Karpas-422 (cell line): ENCODE results near the gene ADK. TPM values are rescaled to one million over a fixed set of nuclear protein-coding genes. Genes with fewer than 3 reads are reported as not detected.
"Not testable (repeated sequence)": the region's sequence is repeated elsewhere in the genome, so short reads cannot be mapped to it uniquely, and the experiment has no call there.

ENCODE experiments used
- DNase-seq: peaks from one replicate; pipeline ENCODE4 v3.0.0-alpha.2; 2015
- H2AFZ ChIP-seq: fragments of 200-600 bp; sonication (generic); 2 replicates; pipeline ENCODE4 v1.6.1; 2014; ENCODE audit warnings: antibody characterized with exemption, low read length, mixed read lengths
- H3K27ac ChIP-seq: fragments of 200-600 bp; sonication (generic); 2 replicates; pipeline ENCODE4 v1.5.1; 2014; ENCODE audit warnings: mild to moderate bottlenecking, low read length, moderate library complexity
- H3K27me3 ChIP-seq: fragments of 200-600 bp; sonication (generic); 2 replicates; pipeline ENCODE4 v1.6.1; 2014; ENCODE audit warnings: low read length, mixed read lengths
- H3K36me3 ChIP-seq: fragments of 200-600 bp; sonication (generic); 2 replicates; pipeline ENCODE4 v1.6.1; 2014; ENCODE audit warnings: low read length, mixed read lengths; ENCODE audit not compliant: insufficient read depth
- H3K4me1 ChIP-seq: fragments of 200-600 bp; sonication (generic); 2 replicates; pipeline ENCODE4 v1.6.1; 2014; ENCODE audit warnings: mild to moderate bottlenecking, low read length, mixed read lengths
- H3K4me2 ChIP-seq: fragments of 200-600 bp; sonication (generic); 2 replicates; pipeline ENCODE4 v1.6.1; 2014; ENCODE audit warnings: low read length, low read depth, mild to moderate bottlenecking; ENCODE audit not compliant: poor library complexity, severe bottlenecking
- H3K4me3 ChIP-seq: fragments of 200-600 bp; sonication (generic); 2 replicates; pipeline ENCODE4 v1.5.1; 2014; ENCODE audit warnings: mild to moderate bottlenecking, antibody characterized with exemption, low read length, mixed read lengths
- H3K79me2 ChIP-seq: fragments of 200-600 bp; sonication (generic); 2 replicates; pipeline ENCODE4 v1.6.1; 2014; ENCODE audit warnings: mild to moderate bottlenecking, low read length, mixed read lengths
- H3K9ac ChIP-seq: fragments of 200-600 bp; sonication (generic); 2 replicates; pipeline ENCODE4 v1.6.0; 2014; ENCODE audit warnings: low read length
- H3K9me2 ChIP-seq: fragments of 200-600 bp; sonication (generic), shearing (Covaris generic); replicated peaks from 2 replicates; pipeline ENCODE4 v1.6.0; 2014; ENCODE audit warnings: mild to moderate bottlenecking, low read length, moderate library complexity; ENCODE audit not compliant: insufficient read depth
- H3K9me3 ChIP-seq: fragments of 300-700, 200-600 bp; sonication (generic); 2 replicates; pipeline ENCODE4 v1.6.1; 2014; ENCODE audit warnings: low read length, mixed read lengths
- H4K20me1 ChIP-seq: fragments of 200-600 bp; sonication (generic); 2 replicates; pipeline ENCODE4 v1.6.1; 2014; ENCODE audit warnings: mild to moderate bottlenecking, antibody characterized with exemption, low read length, low read depth; ENCODE audit not compliant: insufficient read depth
- total RNA-seq: library from RNA; depleted of rRNA; stranded (reverse); fragments of >200 nt; shearing (Covaris generic); gene quantifications from 2 replicates; pipeline ENCODE4 v1.2.3, GENCODE V29; 2014; ENCODE audit warnings: low replicate concordance

ADK gene
- total RNA-seq, 1 experiment from 2014 or later, result 41.4 TPM

DNA sequence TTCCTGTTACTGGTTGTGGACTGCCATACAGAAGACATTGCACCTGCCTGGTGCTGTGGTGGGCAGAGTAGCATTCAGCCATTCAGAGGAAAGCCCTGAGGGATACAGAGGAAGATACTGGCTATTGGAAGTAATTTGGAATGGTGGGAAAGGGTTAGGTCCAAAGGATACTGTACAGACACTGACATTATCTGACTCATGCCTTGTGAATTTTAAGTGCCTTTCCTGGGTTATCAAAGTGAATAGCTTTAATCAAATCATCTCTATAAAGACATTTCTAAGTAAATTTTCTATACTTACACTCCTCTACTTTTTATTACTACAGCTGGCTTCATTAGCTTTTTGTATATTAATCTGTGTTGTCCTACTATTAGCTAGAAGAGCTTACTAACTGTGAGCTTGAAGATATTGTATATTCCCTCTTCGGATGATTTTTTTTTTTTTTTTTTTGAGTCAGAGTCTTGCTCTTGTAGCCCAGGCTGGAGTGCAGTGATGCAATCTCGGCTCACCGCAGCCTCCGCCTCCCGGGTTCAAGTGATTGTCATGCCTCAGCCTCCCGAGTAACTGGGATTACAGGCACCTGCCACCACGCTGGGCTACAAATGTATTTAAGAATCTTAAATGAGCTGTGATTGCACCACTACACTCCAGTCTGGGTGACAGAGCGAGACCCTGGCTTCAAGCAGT is 186.5 kb downstream of the ADK start:
- Histone ChIP-seq H3K4me1 (no peaks in the 10 kb centered on the region), H3K27me3 (no peaks in the 10 kb centered on the region), H3K9me2 (no peaks in the 10 kb centered on the region), H4K20me1 (no peaks in the 10 kb centered on the region), H3K9ac (no peak overlapping the region), H3K4me3 (no peak overlapping the region), H3K36me3 (peaks cover 15% of the 10 kb centered on the region; the same call in 1 of the 2 replicates), H2AFZ (no peak overlapping the region), H3K9me3 (peaks cover 8% of the 10 kb centered on the region; the same call in 1 of the 2 replicates), H3K79me2 (peaks cover 68% of the 10 kb centered on the region), H3K4me2 (no peak overlapping the region), H3K27ac (no peak overlapping the region)
- DNase-seq, result no peak

DNA sequence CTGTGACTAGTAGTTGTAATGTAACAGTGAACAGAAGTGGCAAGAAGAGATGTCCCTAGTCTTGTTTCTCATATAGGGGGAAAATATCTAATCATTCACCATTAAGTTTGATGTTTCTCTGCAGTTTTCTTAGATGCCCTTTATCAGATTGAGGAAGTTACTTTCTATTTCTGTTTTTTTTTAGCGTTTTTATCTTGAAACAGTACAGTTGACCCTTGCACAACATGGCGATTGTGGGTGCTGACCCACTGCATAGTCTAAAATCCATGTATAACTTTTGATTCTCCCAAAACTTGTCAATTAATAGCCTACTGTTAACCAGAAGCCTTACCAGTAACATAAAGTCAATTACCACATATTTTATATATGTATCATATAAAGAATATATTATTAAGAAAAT is 192.0 kb downstream of the ADK start:
- Histone ChIP-seq H3K9ac (no peak overlapping the region), H3K79me2 (peaks cover 68% of the 10 kb centered on the region), H3K27ac (no peak overlapping the region), H3K9me3 (peaks cover 11% of the 10 kb centered on the region), H3K4me3 (no peak overlapping the region), H3K9me2 (no peaks in the 10 kb centered on the region), H4K20me1 (no peaks in the 10 kb centered on the region), H3K4me2 (no peak overlapping the region), H3K4me1 (no peaks in the 10 kb centered on the region), H3K36me3 (peaks cover 23% of the 10 kb centered on the region), H3K27me3 (no peaks in the 10 kb centered on the region), H2AFZ (no peak overlapping the region)
- no peak for DNase-seq

DNA sequence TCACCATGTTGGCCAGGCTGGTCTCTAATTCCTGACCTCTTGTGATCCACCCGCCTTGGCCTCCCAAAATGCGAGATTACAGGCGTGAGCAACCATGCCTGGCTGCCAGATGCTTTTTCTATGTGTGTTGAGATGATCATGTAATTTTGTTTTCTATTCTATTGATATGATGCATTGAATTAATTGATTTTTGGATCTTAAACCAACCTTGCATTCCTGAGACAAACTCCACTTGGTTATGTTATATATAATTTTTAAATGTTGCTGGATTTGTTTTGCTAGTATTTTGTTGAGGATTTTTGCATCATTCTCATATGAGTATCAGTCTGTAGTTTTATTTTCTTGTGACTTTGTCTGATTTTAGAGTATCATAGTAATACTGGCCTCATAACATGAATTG is 192.8 kb downstream of the ADK start:
- no peaks in the 10 kb centered on the region for H3K9me2 ChIP-seq
- no peak overlapping the region for H3K27ac ChIP-seq
- H3K4me2 ChIP-seq, result no peak overlapping the region
- H3K79me2 ChIP-seq, result peaks cover 63% of the 10 kb centered on the region
- H3K36me3 ChIP-seq, result peaks cover 23% of the 10 kb centered on the region
- no peak overlapping the region for H2AFZ ChIP-seq
- no peak overlapping the region for H3K4me3 ChIP-seq
- no peak overlapping the region for H3K9ac ChIP-seq
- DNase-seq, result no peak
- no peaks in the 10 kb centered on the region for H4K20me1 ChIP-seq
- H3K27me3 ChIP-seq, result no peaks in the 10 kb centered on the region
- peaks cover 11% of the 10 kb centered on the region for H3K9me3 ChIP-seq
- no peaks in the 10 kb centered on the region for H3K4me1 ChIP-seq

DNA sequence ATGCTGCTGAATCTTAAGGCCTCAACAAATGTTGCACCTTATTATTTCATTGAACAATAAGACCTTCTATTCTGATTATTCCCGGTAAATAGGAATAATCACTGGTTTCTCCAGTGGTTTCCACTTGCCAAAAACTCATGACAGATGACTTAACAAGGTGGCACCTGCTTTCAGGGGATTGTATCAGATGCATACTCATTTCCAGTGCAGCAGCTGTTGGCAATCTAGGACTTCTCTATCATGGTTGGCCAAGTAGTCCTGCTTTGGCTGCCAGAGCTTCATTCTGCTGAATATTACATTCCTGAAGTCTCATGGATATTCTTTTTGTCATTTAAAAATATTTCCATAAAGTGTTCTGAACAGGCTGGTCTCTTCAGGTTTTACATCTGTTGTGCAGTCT is 193.3 kb downstream of the ADK start:
- peaks cover 61% of the 10 kb centered on the region for H3K79me2 ChIP-seq
- H2AFZ ChIP-seq, result no peak overlapping the region
- no peak overlapping the region for H3K27ac ChIP-seq
- no peaks in the 10 kb centered on the region for H3K4me1 ChIP-seq
- H3K9ac ChIP-seq, result no peak overlapping the region
- no peaks in the 10 kb centered on the region for H4K20me1 ChIP-seq
- no peak overlapping the region for H3K4me3 ChIP-seq
- H3K9me2 ChIP-seq, result no peaks in the 10 kb centered on the region
- peaks cover 23% of the 10 kb centered on the region for H3K36me3 ChIP-seq
- no peak overlapping the region for H3K4me2 ChIP-seq
- DNase-seq, result no peak
- H3K27me3 ChIP-seq, result no peaks in the 10 kb centered on the region
- H3K9me3 ChIP-seq, result peaks cover 11% of the 10 kb centered on the region

DNA sequence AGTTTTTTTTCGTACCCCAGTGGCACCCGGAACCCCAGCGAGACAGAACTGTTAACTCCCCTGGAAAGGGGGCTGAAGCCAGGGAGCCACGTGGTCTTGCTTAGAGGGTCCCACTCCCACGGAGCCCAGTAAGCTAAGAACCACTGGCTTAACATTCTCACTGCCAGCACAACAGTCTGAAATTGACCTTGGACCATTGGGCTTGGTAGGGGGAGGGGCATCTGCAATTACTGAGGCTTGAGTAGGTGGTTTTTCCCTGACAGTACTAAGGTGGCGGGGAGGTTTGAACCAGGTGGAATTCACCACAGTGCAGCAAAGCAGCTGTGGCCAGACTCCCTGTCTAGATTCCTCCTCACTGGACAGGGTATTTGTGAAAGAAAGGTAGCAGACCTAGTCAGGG is 196.5 kb downstream of the ADK start:
- H2AFZ ChIP-seq, result no peak overlapping the region
- no peak overlapping the region for H3K9ac ChIP-seq
- H3K27ac ChIP-seq, result no peak overlapping the region
- no peak overlapping the region for H3K4me3 ChIP-seq
- no peak for DNase-seq
- no peak overlapping the region for H3K4me2 ChIP-seq
- no peaks in the 10 kb centered on the region for H3K4me1 ChIP-seq
- no peaks in the 10 kb centered on the region for H3K27me3 ChIP-seq
- H3K9me3 ChIP-seq, result peaks cover 3% of the 10 kb centered on the region; the same call in 1 of the 2 replicates
- peaks cover 40% of the 10 kb centered on the region for H3K79me2 ChIP-seq
- peaks cover 8% of the 10 kb centered on the region for H3K36me3 ChIP-seq
- H3K9me2 ChIP-seq, result no peaks in the 10 kb centered on the region
- no peaks in the 10 kb centered on the region for H4K20me1 ChIP-seq

DNA sequence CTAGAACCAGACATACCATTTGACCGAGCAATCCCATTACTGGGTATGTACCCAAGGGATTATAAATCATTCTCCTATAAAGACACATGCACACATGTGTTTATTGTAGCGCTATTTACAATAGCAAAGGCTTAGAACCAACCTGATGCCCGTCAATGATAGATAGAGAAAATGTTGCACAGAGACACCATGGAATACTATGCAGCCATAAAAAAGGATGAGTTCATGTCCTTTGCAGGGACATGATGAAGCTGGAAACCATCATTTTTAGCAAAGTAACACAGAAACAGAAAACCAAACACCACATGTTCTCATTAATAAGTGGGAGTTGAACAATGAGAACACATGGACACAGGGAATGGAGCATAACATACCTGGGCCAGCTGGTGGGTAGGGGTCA is 202.0 kb downstream of the ADK start:
- not testable (repeated sequence) for H3K4me2 ChIP-seq, H3K27ac ChIP-seq, DNase-seq, H3K4me1 ChIP-seq, H3K9me3 ChIP-seq, H3K9ac ChIP-seq, H3K36me3 ChIP-seq, H2AFZ ChIP-seq, H3K4me3 ChIP-seq, H3K27me3 ChIP-seq, H3K9me2 ChIP-seq, H4K20me1 ChIP-seq
- H3K79me2 ChIP-seq, result peaks cover 17% of the 10 kb centered on the region

DNA sequence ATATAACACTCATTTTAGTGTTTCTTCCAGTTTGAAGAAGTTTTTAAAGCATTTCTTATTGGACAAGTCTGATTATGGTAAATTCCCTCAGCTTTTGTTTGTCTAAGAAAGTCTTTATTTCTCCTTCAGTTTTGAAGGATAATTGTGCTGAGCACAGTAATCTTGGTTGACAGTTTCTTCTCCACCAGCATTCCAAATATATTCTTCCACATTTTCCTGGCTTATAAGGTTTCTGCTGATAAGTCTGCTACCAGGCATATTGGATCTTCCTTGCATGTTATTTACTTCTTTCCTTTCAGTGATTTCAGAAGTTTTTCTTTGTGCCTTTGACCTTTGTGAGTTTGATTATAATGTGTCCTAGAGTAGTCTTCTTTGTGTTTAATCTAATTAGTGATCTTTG is 210.7 kb downstream of the ADK start:
- no peak overlapping the region for H3K27ac ChIP-seq
- H2AFZ ChIP-seq, result no peak overlapping the region
- H3K36me3 ChIP-seq, result no peaks in the 10 kb centered on the region
- DNase-seq, result no peak
- 0 out of 2 replicates have a peak, but pooled peaks cover 4% of the 10 kb centered on the region for H3K4me1 ChIP-seq
- H3K27me3 ChIP-seq, result no peaks in the 10 kb centered on the region
- no peaks in the 10 kb centered on the region for H3K9me3 ChIP-seq
- H3K9me2 ChIP-seq, result no peaks in the 10 kb centered on the region
- H3K9ac ChIP-seq, result no peak overlapping the region
- peaks cover 72% of the 10 kb centered on the region for H3K79me2 ChIP-seq
- H3K4me3 ChIP-seq, result no peak overlapping the region
- H4K20me1 ChIP-seq, result no peaks in the 10 kb centered on the region
- no peak overlapping the region for H3K4me2 ChIP-seq

DNA sequence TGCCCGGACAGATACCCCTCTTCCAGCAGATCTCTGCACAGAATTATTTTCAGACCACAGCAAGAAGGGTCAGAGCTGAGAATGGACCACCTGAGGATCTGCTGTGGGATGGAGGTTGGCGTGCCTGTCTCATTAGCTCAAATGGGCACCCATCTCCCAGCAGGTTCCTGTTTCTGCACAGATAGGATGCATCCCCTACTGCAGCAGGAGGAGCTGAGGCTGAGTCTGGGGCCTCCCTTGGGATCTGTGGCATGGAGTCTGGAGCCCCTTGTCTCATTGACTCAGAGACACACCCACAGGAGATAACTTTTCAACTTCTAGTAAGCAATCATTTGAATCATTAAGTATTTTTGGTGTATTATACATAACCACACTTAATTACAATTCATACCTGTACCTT is 212.7 kb downstream of the ADK start:
- no peak overlapping the region for H3K9ac ChIP-seq
- 0 out of 2 replicates have a peak, but pooled peaks cover 4% of the 10 kb centered on the region for H3K4me1 ChIP-seq
- no peak overlapping the region for H3K27ac ChIP-seq
- H3K9me3 ChIP-seq, result no peaks in the 10 kb centered on the region
- no peak overlapping the region for H3K4me2 ChIP-seq
- peaks cover 65% of the 10 kb centered on the region for H3K79me2 ChIP-seq
- no peak overlapping the region for H3K4me3 ChIP-seq
- no peak for DNase-seq
- no peak overlapping the region for H2AFZ ChIP-seq
- no peaks in the 10 kb centered on the region for H4K20me1 ChIP-seq
- no peaks in the 10 kb centered on the region for H3K36me3 ChIP-seq
- H3K27me3 ChIP-seq, result no peaks in the 10 kb centered on the region
- no peaks in the 10 kb centered on the region for H3K9me2 ChIP-seq
